H9 (cell line): ENCODE data around the gene CR1. TPM values are rescaled to one million over a fixed set of nuclear protein-coding genes. Genes with fewer than 3 reads are reported as not detected.

ENCODE experiments used
- DNase-seq: peaks from one replicate; pipeline ENCODE4 v3.0.0-alpha.2; 2017
- H2AFZ ChIP-seq: one replicate; pipeline ENCODE4 v1.6.1; 2013; ENCODE audit warnings: mild to moderate bottlenecking, low read length, control low read depth, moderate library complexity
- H2AK5ac ChIP-seq: 2 replicates; pipeline ENCODE4 v1.6.1; 2013; ENCODE audit warnings: low read length, control low read depth, mixed read lengths; ENCODE audit not compliant: insufficient read length
- H2BK120ac ChIP-seq: one replicate; pipeline ENCODE4 v1.6.1; 2013; ENCODE audit warnings: low read depth, mild to moderate bottlenecking, low read length, control low read depth, inconsistent platforms; ENCODE audit not compliant: poor library complexity, severe bottlenecking
- H2BK12ac ChIP-seq: 2 replicates; pipeline ENCODE4 v1.6.1; 2013; ENCODE audit warnings: low read length, control low read depth, mixed read lengths, low read depth; ENCODE audit not compliant: insufficient read length
- H2BK15ac ChIP-seq: 2 replicates; pipeline ENCODE4 v1.6.1; 2013; ENCODE audit warnings: low read depth, low read length, control low read depth
- H2BK20ac ChIP-seq: one replicate; pipeline ENCODE4 v1.6.1; 2013; ENCODE audit warnings: low read depth, mild to moderate bottlenecking, low read length, control low read depth, inconsistent platforms; ENCODE audit not compliant: poor library complexity, severe bottlenecking
- H2BK5ac ChIP-seq: 2 replicates; pipeline ENCODE4 v1.6.1; 2013; ENCODE audit warnings: low read length, control low read depth, mixed read lengths; ENCODE audit not compliant: insufficient read length
- H3K14ac ChIP-seq: 2 replicates; pipeline ENCODE4 v1.6.1; 2013; ENCODE audit warnings: low read length, control low read depth; ENCODE audit not compliant: insufficient read depth
- H3K18ac ChIP-seq: 2 replicates; pipeline ENCODE4 v1.6.1; 2013; ENCODE audit warnings: low read depth, mild to moderate bottlenecking, mixed read lengths, low read length, control low read depth; ENCODE audit not compliant: insufficient read length
- H3K23ac ChIP-seq: 2 replicates; pipeline ENCODE4 v1.6.1; 2013; ENCODE audit warnings: low read length, control low read depth, mixed read lengths, low read depth; ENCODE audit not compliant: insufficient read length
- H3K23me2 ChIP-seq: 2 replicates; pipeline ENCODE4 v1.6.1; 2013; ENCODE audit warnings: low read depth, mild to moderate bottlenecking, mixed read lengths, low read length, control low read depth; ENCODE audit not compliant: insufficient read length, poor library complexity, severe bottlenecking
- H3K27ac ChIP-seq: 2 replicates; pipeline ENCODE4 v1.5.1; 2013; ENCODE audit warnings: low read length, control low read depth, mixed read lengths, low read depth; ENCODE audit not compliant: insufficient read length
- H3K27me3 ChIP-seq: 2 replicates; pipeline ENCODE4 v1.6.1; 2013; ENCODE audit warnings: low read length, control low read depth, inconsistent platforms; ENCODE audit not compliant: insufficient read depth
- H3K4ac ChIP-seq: 2 replicates; pipeline ENCODE4 v1.6.1; 2013; ENCODE audit warnings: low read depth, mild to moderate bottlenecking, control low read depth, inconsistent platforms, low read length, moderate library complexity
- H3K4me1 ChIP-seq: 2 replicates; pipeline ENCODE4 v1.6.1; 2013; ENCODE audit warnings: low read length, control low read depth, inconsistent platforms; ENCODE audit not compliant: insufficient read depth
- H3K4me2 ChIP-seq: 2 replicates; pipeline ENCODE4 v1.6.1; 2013; ENCODE audit warnings: low read length, control low read depth, mixed read lengths; ENCODE audit not compliant: insufficient read length, insufficient read depth
- H3K56ac ChIP-seq: 2 replicates; pipeline ENCODE4 v1.6.1; 2013; ENCODE audit warnings: low read depth, mild to moderate bottlenecking, mixed read lengths, low read length, control low read depth; ENCODE audit not compliant: insufficient read length
- H3K79me1 ChIP-seq: 2 replicates; pipeline ENCODE4 v1.6.1; 2013; ENCODE audit warnings: low read depth, mild to moderate bottlenecking, moderate library complexity, low read length, control low read depth, inconsistent platforms; ENCODE audit not compliant: insufficient read depth, poor library complexity, severe bottlenecking
- H3K79me2 ChIP-seq: 2 replicates; pipeline ENCODE4 v1.6.1; 2013; ENCODE audit warnings: low read length, control low read depth, inconsistent platforms; ENCODE audit not compliant: insufficient read depth
- H3K9ac ChIP-seq: 2 replicates; pipeline ENCODE4 v1.6.1; 2013; ENCODE audit warnings: low read length, control low read depth, mixed read lengths; ENCODE audit not compliant: insufficient read length; ENCODE audit errors: extremely low read depth
- H3K9me3 ChIP-seq: one replicate; pipeline ENCODE4 v1.6.1; 2013; ENCODE audit warnings: low read depth, low read length, inconsistent platforms; ENCODE audit not compliant: control insufficient read depth
- H3T11ph ChIP-seq: one replicate; pipeline ENCODE4 v1.6.1; 2013; ENCODE audit warnings: mild to moderate bottlenecking, low read length, control low read depth, inconsistent platforms
- H4K20me1 ChIP-seq: one replicate; pipeline ENCODE4 v1.6.1; 2013; ENCODE audit not compliant: control insufficient read depth, insufficient read length, insufficient read depth
- H4K5ac ChIP-seq: 2 replicates; pipeline ENCODE4 v1.6.1; 2013; ENCODE audit warnings: low read depth, mild to moderate bottlenecking, mixed read lengths, low read length, control low read depth; ENCODE audit not compliant: insufficient read length
- H4K8ac ChIP-seq: replicated peaks from 2 replicates; pipeline ENCODE4 v1.6.1; 2013; ENCODE audit warnings: low read length, control low read depth, mixed read lengths, low read depth; ENCODE audit not compliant: insufficient read length
- H4K91ac ChIP-seq: 2 replicates; pipeline ENCODE4 v1.6.1; 2013; ENCODE audit warnings: low read depth, mild to moderate bottlenecking, moderate library complexity, mixed read lengths, low read length, control low read depth; ENCODE audit not compliant: insufficient read length
- H3K27ac Mint-ChIP-seq, 3 experiments: 2 replicates in 2 of 3; 3 replicates in 1 of 3; pipeline ENCODE4 v1.8.0; 2020 to 2021; ENCODE audit warnings: mixed read lengths in 3 of 3, mild to moderate bottlenecking in 1 of 3, moderate library complexity in 1 of 3
- H3K27me3 Mint-ChIP-seq: 2 replicates; pipeline ENCODE4 v1.8.0; 2021; ENCODE audit warnings: low read depth, mild to moderate bottlenecking, moderate library complexity, mixed read lengths
- H3K36me3 Mint-ChIP-seq, 3 experiments: 2 replicates in 2 of 3; 3 replicates in 1 of 3; pipeline ENCODE4 v1.8.0; 2020 to 2021; ENCODE audit warnings: low read depth in 3 of 3, mixed read lengths in 3 of 3; ENCODE audit not compliant: insufficient read depth in 1 of 3
- H3K4me1 Mint-ChIP-seq, 2 experiments: 2 replicates each; pipeline ENCODE4 v1.8.0; 2020; ENCODE audit warnings: mixed read lengths in 2 of 2
- H3K4me3 Mint-ChIP-seq, 2 experiments: 2 replicates in 1 of 2; 3 replicates in 1 of 2; pipeline ENCODE4 v1.8.0; 2020 to 2021; ENCODE audit warnings: mild to moderate bottlenecking in 2 of 2, mixed read lengths in 2 of 2, moderate library complexity in 1 of 2
- H3K9me3 Mint-ChIP-seq, 2 experiments: 2 replicates in 1 of 2; 3 replicates in 1 of 2; pipeline ENCODE4 v1.8.0; 2020; ENCODE audit warnings: mild to moderate bottlenecking in 2 of 2, mixed read lengths in 2 of 2, moderate library complexity in 1 of 2
- WGBS: extraction: QIAGEN DNeasy Blood & Tissue Kit; methylation state at CpG from one replicate; pipeline ENCODE4 v1.1.7; 2013; ENCODE audit warnings: missing lambda C conversion rate, low lambda C conversion rate, mixed read lengths; ENCODE audit not compliant: insufficient read length; ENCODE audit errors: extremely low coverage; 5-methylcytosine and 5-hydroxymethylcytosine counted together
- total RNA-seq: library from RNA; stranded (reverse); gene quantifications from 2 replicates; pipeline ENCODE4 v1.2.1, GENCODE V29; 2021
- TF ChIP-seq, protein P1 (sequence below): fragments of 200-600 bp; sonication (generic); conservative IDR thresholded peaks from 3 replicates; pipeline ENCODE4 v1.8.0; 2021; ENCODE audit warnings: antibody characterized with exemption, mild to moderate bottlenecking

The CR1 gene
- total RNA-seq, 1 experiment from 2014 or later, result 0.04 TPM

DNA sequence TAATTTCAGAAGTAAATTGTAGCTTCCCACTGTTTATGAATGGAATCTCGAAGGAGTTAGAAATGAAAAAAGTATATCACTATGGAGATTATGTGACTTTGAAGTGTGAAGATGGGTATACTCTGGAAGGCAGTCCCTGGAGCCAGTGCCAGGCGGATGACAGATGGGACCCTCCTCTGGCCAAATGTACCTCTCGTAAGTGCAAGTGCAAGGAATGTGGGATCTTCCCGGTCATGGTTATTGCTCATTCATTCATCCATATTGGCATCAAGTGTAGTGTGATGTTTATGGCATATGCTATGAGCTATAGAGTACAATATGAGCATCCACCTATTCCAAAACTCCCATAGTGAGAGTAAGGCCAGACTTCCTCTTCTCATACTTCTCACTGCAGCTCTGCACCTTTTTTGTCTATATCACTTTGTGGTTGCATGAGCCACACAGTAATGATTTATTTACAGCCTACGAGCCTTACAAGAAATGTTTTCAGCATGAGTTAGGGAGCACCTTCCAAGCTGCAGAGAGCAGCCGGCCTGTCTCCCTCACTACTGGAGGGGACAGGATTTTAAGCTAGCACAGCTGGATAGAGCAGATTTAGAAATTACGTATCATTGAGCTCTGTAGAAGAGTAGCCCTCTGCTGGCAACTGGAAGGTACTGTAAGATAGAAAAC, 124.0 kb downstream of the CR1 start:
- no CpG with 5 or more reads among the region's 7 CpGs for WGBS
- Histone ChIP-seq H4K20me1 (no peaks in the 10 kb centered on the region), H2BK5ac (no peak overlapping the region), H3K4ac (no peak overlapping the region), H2AK5ac (no peak overlapping the region), H3K9ac (no peak overlapping the region), H3K4me2 (no peak overlapping the region), H3K23ac (no peak overlapping the region), H3K79me2 (no peaks in the 10 kb centered on the region), H2BK20ac (no peak overlapping the region), H3K79me1 (no peaks in the 10 kb centered on the region), H3K4me1 (no peaks in the 10 kb centered on the region; the same call in 1 of the 2 replicates), H2BK15ac (no peak overlapping the region), H3K27ac (no peak overlapping the region), H3K23me2 (no peaks in the 10 kb centered on the region), H3K27me3 (no peaks in the 10 kb centered on the region), H3K9me3 (no peaks in the 10 kb centered on the region), H3K14ac (no peak overlapping the region), H3K56ac (no peak overlapping the region), H2BK120ac (no peak overlapping the region), H2AFZ (no peak overlapping the region), H4K5ac (no peak overlapping the region), H4K91ac (no peak overlapping the region), H3T11ph (no peak overlapping the region), H2BK12ac (no peak overlapping the region), H3K18ac (no peak overlapping the region), H4K8ac (no peak overlapping the region)
- Mint-ChIP-seq H3K36me3 (peaks cover 0 to 2% (median 2%) of the 10 kb centered on the region in 3 experiments; a peak in 4 of 7 replicates), H3K4me3 (no peak overlapping the region), H3K27ac (no peak overlapping the region), H3K9me3 (peaks cover 0 to 2% of the 10 kb centered on the region in 2 experiments; a peak in 2 of 5 replicates), H3K4me1 (peaks cover 7 to 11% of the 10 kb centered on the region in 2 experiments), H3K27me3 (no peaks in the 10 kb centered on the region)
- TF ChIP-seq, protein P1, sequence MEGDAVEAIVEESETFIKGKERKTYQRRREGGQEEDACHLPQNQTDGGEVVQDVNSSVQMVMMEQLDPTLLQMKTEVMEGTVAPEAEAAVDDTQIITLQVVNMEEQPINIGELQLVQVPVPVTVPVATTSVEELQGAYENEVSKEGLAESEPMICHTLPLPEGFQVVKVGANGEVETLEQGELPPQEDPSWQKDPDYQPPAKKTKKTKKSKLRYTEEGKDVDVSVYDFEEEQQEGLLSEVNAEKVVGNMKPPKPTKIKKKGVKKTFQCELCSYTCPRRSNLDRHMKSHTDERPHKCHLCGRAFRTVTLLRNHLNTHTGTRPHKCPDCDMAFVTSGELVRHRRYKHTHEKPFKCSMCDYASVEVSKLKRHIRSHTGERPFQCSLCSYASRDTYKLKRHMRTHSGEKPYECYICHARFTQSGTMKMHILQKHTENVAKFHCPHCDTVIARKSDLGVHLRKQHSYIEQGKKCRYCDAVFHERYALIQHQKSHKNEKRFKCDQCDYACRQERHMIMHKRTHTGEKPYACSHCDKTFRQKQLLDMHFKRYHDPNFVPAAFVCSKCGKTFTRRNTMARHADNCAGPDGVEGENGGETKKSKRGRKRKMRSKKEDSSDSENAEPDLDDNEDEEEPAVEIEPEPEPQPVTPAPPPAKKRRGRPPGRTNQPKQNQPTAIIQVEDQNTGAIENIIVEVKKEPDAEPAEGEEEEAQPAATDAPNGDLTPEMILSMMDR, result peak; percentile 79
- no peak for DNase-seq
